BJ (cell line): ENCODE results near the gene LZTR1. TPM values are rescaled to one million over a fixed set of nuclear protein-coding genes. Genes with fewer than 3 reads are reported as not detected.

ENCODE experiments used
- CTCF ChIA-PET: fragments of 350-600 bp; formaldehyde crosslinking; extraction: SDS; loops from one replicate; lab custom pipeline; 2021; ENCODE audit warnings: antibody characterized with exemption, inconsistent platforms; lab: Yijun Ruan, JAX
- POLR2A ChIA-PET: fragments of 300-600 bp; sonication (Branson Sonifier 250); formaldehyde crosslinking; extraction: SDS; loops from one replicate; lab custom pipeline; 2021; ENCODE audit warnings: antibody characterized with exemption; lab: Charles Lee
- DNase-seq: peaks from one replicate; pipeline ENCODE4 v3.0.0-alpha.2; 2011; ENCODE audit warnings: low read depth
- H3K27me3 ChIP-seq: 2 replicates; pipeline ENCODE4 v1.6.0; 2011; ENCODE audit warnings: low read length; ENCODE audit not compliant: control insufficient read depth, insufficient read depth
- H3K36me3 ChIP-seq: 2 replicates; pipeline ENCODE4 v1.5.1; 2011; ENCODE audit warnings: low read length; ENCODE audit not compliant: control insufficient read depth, insufficient read depth
- H3K4me3 ChIP-seq: 2 replicates; pipeline ENCODE4 v1.5.1; 2011; ENCODE audit warnings: low read depth, mild to moderate bottlenecking, control low read depth, low read length
- polyA plus RNA-seq: library from polyadenylated mRNA; depleted of rRNA; stranded (reverse); fragments of >200 nt; gene quantifications from 2 replicates; pipeline ENCODE4 v1.2.3, GENCODE V29; 2011
- TF ChIP-seq, protein P1 (sequence below): IDR thresholded peaks from 2 replicates; pipeline ENCODE4 v1.5.1; 2011; ENCODE audit warnings: low read depth, mild to moderate bottlenecking, control low read depth, inconsistent platforms, low read length, moderate library complexity; ENCODE audit not compliant: insufficient read depth

The LZTR1 gene
- polyA plus RNA-seq, 1 experiment = 45.9 TPM

GRCh38 chr22:20943104-20943933 is 38.8 kb upstream of the LZTR1 start:
- CTCF ChIA-PET = no interaction called here
- Histone ChIP-seq H3K4me3 (no peak overlapping the region), H3K27me3 (no peaks in the 10 kb centered on the region), H3K36me3 (peaks cover 3% of the 10 kb centered on the region)
- POLR2A ChIA-PET = no interaction called here
- no peak for DNase-seq
- TF ChIP-seq, protein P1, sequence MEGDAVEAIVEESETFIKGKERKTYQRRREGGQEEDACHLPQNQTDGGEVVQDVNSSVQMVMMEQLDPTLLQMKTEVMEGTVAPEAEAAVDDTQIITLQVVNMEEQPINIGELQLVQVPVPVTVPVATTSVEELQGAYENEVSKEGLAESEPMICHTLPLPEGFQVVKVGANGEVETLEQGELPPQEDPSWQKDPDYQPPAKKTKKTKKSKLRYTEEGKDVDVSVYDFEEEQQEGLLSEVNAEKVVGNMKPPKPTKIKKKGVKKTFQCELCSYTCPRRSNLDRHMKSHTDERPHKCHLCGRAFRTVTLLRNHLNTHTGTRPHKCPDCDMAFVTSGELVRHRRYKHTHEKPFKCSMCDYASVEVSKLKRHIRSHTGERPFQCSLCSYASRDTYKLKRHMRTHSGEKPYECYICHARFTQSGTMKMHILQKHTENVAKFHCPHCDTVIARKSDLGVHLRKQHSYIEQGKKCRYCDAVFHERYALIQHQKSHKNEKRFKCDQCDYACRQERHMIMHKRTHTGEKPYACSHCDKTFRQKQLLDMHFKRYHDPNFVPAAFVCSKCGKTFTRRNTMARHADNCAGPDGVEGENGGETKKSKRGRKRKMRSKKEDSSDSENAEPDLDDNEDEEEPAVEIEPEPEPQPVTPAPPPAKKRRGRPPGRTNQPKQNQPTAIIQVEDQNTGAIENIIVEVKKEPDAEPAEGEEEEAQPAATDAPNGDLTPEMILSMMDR = no peak

DNA sequence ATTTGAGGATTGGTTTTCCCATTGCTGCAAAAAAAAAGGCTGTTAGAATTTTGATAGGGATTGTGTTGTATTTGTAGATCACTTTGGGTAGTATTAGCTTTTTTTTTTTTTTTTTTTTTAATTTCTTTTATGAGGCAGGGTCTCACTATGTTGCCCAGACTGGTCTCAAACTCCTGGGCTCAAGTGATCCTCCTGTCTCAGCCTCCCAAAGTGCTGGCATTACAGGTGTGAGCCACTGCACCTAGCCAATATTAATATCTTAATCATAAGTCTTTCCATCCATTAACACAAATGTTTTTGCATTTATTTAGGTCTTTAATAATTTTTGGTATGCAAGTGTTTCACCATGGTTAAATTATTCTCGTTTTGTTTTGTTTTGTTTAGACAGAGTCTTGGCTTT is 38.1 kb upstream of the LZTR1 start:
- H3K4me3 ChIP-seq = no peak overlapping the region
- H3K36me3 ChIP-seq = peaks cover 3% of the 10 kb centered on the region
- CTCF ChIA-PET = no interaction called here
- no peak for DNase-seq
- POLR2A ChIA-PET = no interaction called here
- TF ChIP-seq, protein P1 = no peak
- no peaks in the 10 kb centered on the region for H3K27me3 ChIP-seq

DNA sequence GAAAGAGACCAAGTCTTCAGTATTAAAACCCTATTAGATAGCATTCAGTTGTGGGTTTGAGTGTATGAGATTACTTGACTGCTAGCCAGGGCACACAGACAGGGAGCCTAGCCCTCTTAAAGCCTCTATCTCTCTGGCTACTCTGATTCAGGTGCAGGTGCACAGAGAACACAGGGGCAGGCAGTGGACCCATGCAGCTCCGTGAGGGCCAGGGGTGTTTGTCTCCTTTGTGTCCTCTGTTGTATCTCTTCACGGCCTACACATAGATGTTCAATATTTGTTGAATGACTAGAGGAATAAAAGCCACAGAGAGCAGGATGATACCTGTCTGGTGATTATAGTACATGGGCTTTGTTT is 36.5 kb upstream of the LZTR1 start:
- Histone ChIP-seq H3K4me3 (no peak overlapping the region), H3K27me3 (no peaks in the 10 kb centered on the region), H3K36me3 (peaks cover 9% of the 10 kb centered on the region)
- no peak for DNase-seq
- POLR2A ChIA-PET = no interaction called here
- TF ChIP-seq, protein P1 = no peak
- CTCF ChIA-PET = no interaction called here

GRCh38 chr22:20946080-20946986 is 35.8 kb upstream of the LZTR1 start:
- POLR2A ChIA-PET = no interaction called here

More at GRCh38 chr22:20946080-20946986, 35.8 kb upstream of the LZTR1 start:
- no peaks in the 10 kb centered on the region for H3K27me3 ChIP-seq
- CTCF ChIA-PET = interaction anchor here (0.7 kb wide), 1 partner anchor 29 kb away, joined by 4 read pairs; the partner anchor contains the start of gene CRKL
- DNase-seq = no peak
- no peak overlapping the region for H3K4me3 ChIP-seq
- TF ChIP-seq, protein P1 = no peak
- peaks cover 5% of the 10 kb centered on the region; the same call in 1 of the 2 replicates for H3K36me3 ChIP-seq
